ENCODE data around the gene COL1A2.

DNA sequence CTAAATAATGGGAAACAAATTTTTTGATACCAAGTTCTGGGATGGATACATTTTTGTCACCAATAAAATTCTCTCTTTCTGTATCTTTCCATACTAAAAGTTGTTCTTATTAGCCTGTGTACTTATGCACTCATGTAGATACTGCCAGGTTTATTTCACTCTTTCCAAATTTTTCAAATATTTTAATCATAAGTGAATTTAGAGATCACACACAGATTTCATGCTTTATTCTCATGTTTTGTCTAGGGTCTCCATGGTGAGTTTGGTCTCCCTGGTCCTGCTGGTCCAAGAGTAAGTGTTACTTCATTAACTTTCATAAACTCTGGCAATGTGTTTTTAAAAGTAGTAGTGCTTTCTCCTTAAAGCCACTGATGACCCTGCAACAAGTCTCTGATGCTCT is 20.3 kb downstream of the COL1A2 start:
- no peak for TF ChIP-seq YY1 (IDR thresholded peaks at IDR 0.05; ENCODE audit: extremely low read depth, insufficient replicate concordance, low read depth, low read length)
- TF ChIP-seq POLR2AphosphoS5 (IDR thresholded peaks at IDR 0.05; ENCODE audit: low read depth, low read length) = no peak
- TF ChIP-seq POLR2A (IDR thresholded peaks at IDR 0.05; ENCODE audit: borderline replicate concordance, extremely low read depth, insufficient read depth, insufficient read length) = no peak
- TF ChIP-seq, protein P1, sequence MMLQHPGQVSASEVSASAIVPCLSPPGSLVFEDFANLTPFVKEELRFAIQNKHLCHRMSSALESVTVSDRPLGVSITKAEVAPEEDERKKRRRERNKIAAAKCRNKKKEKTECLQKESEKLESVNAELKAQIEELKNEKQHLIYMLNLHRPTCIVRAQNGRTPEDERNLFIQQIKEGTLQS (IDR thresholded peaks at IDR 0.05) = no peak
- TF ChIP-seq, protein P2, sequence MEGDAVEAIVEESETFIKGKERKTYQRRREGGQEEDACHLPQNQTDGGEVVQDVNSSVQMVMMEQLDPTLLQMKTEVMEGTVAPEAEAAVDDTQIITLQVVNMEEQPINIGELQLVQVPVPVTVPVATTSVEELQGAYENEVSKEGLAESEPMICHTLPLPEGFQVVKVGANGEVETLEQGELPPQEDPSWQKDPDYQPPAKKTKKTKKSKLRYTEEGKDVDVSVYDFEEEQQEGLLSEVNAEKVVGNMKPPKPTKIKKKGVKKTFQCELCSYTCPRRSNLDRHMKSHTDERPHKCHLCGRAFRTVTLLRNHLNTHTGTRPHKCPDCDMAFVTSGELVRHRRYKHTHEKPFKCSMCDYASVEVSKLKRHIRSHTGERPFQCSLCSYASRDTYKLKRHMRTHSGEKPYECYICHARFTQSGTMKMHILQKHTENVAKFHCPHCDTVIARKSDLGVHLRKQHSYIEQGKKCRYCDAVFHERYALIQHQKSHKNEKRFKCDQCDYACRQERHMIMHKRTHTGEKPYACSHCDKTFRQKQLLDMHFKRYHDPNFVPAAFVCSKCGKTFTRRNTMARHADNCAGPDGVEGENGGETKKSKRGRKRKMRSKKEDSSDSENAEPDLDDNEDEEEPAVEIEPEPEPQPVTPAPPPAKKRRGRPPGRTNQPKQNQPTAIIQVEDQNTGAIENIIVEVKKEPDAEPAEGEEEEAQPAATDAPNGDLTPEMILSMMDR (IDR thresholded peaks at IDR 0.05 in 2 of 3, conservative IDR thresholded peaks at IDR 0.05 in 1 of 3; ENCODE audit: borderline replicate concordance in 1 of 3, insufficient read depth in 1 of 3, low read depth in 2 of 3, low read length in 2 of 3) = no peak
- TF ChIP-seq EZH2phosphoT487 (IDR thresholded peaks at IDR 0.05; ENCODE audit: borderline replicate concordance) = no peak

Data from HCT116 (cell line).